Endothelial cell of umbilical vein (primary cell): ENCODE data around the gene ARID1B. TPM values are rescaled to one million over a fixed set of nuclear protein-coding genes. Genes with fewer than 3 reads are reported as not detected.

Experiments used
- BruUV-seq: library from RNA; stranded (reverse); fragments of 400-500 nt; replicated peaks from 2 replicates; lab custom pipeline; 2021; lab: Mats Ljungman, UMichigan
- CTCF ChIA-PET: fragments of 300-600, 350-600 bp; sonication (Branson Sonifier 250); formaldehyde crosslinking; loops from one replicate; lab custom pipeline; 2021; ENCODE audit warnings: antibody characterized with exemption, inconsistent platforms; lab: Charles Lee
- POLR2A ChIA-PET: fragments of 300-600, 350-600 bp; sonication (Branson Sonifier 250); formaldehyde crosslinking; loops from one replicate; lab custom pipeline; 2021; ENCODE audit warnings: antibody characterized with exemption, inconsistent platforms; lab: Charles Lee
- DNase-seq: peaks from one replicate; pipeline ENCODE4 v3.0.0-alpha.2; 2011; ENCODE audit warnings: low read depth, low spot score
- FAIRE-seq: peaks from 2 replicates; lab custom pipeline; 2011; peaks lifted over from hg19 to GRCh38; lab: Jason Lieb, UNC
- H2AFZ ChIP-seq: 2 replicates; pipeline ENCODE4 v1.6.0; 2012; ENCODE audit warnings: low read depth, low read length, control low read depth, inconsistent platforms
- H3K27ac ChIP-seq: 2 replicates; pipeline ENCODE4 v1.5.1; 2011; ENCODE audit warnings: low read depth, mild to moderate bottlenecking, control low read depth, low read length, moderate library complexity; ENCODE audit not compliant: insufficient read depth
- H3K27me3 ChIP-seq, 2 experiments: 2 replicates each; pipeline versions ENCODE4 v1.6.0 to v1.6.1; 2011; ENCODE audit warnings: low read length in 2 of 2, mixed read lengths in 1 of 2; ENCODE audit not compliant: control insufficient read depth in 2 of 2, insufficient read depth in 2 of 2
- H3K36me3 ChIP-seq, 2 experiments: 2 replicates in 1 of 2; 3 replicates in 1 of 2; pipeline ENCODE4 v1.5.1; 2011; ENCODE audit warnings: low read length in 2 of 2, mild to moderate bottlenecking in 1 of 2, moderate library complexity in 1 of 2; ENCODE audit not compliant: control insufficient read depth in 2 of 2, insufficient read depth in 2 of 2; ENCODE audit errors: extremely low read depth in 1 of 2
- H3K4me1 ChIP-seq: 3 replicates; pipeline ENCODE4 v1.5.1; 2011; ENCODE audit warnings: mild to moderate bottlenecking, low read length; ENCODE audit not compliant: control insufficient read depth, insufficient read depth; ENCODE audit errors: extremely low read depth
- H3K4me2 ChIP-seq: 2 replicates; pipeline ENCODE4 v1.6.1; 2011; ENCODE audit warnings: low read length, control low read depth, mixed read lengths; ENCODE audit not compliant: insufficient read depth
- H3K4me3 ChIP-seq, 3 experiments: fragments of 200-600 bp in 1 of 3; sonication (generic), shearing (Covaris generic) in 1 of 3; replicated peaks in 1 of 3; 2 replicates each; pipeline ENCODE4 v1.5.1; 2011 to 2016; ENCODE audit warnings: control low read depth in 3 of 3, low read length in 3 of 3, mild to moderate bottlenecking in 2 of 3, inconsistent platforms in 1 of 3, low read depth in 1 of 3, moderate library complexity in 1 of 3; ENCODE audit not compliant: insufficient read depth in 1 of 3
- H3K79me2 ChIP-seq: 2 replicates; pipeline ENCODE4 v1.6.0; 2012; ENCODE audit warnings: low read length, inconsistent platforms; ENCODE audit not compliant: control insufficient read depth, insufficient read depth
- H3K9ac ChIP-seq: replicated peaks from 2 replicates; pipeline ENCODE3; 2011; ENCODE audit warnings: low read length, control low read depth; ENCODE audit not compliant: insufficient read depth; ENCODE audit errors: extremely low read depth
- H3K9me1 ChIP-seq: replicated peaks from 3 replicates; pipeline ENCODE4 v1.6.0; 2011; ENCODE audit warnings: mild to moderate bottlenecking, low read length; ENCODE audit not compliant: control insufficient read depth, insufficient read depth; ENCODE audit errors: extremely low read depth
- H3K9me3 ChIP-seq: replicated peaks from 2 replicates; pipeline ENCODE4 v1.5.1; 2012; ENCODE audit warnings: low read length, inconsistent platforms; ENCODE audit not compliant: control insufficient read depth, insufficient read depth
- H4K20me1 ChIP-seq: replicated peaks from 2 replicates; pipeline ENCODE3; 2011; ENCODE audit warnings: mild to moderate bottlenecking, low read length; ENCODE audit not compliant: control insufficient read depth, insufficient read depth; ENCODE audit errors: extremely low read depth
- EZH2 ChIP-seq: IDR thresholded peaks from 2 replicates; pipeline ENCODE4 v1.6.1; 2012; ENCODE audit warnings: borderline replicate concordance, low read depth, mild to moderate bottlenecking, moderate library complexity, low read length, inconsistent platforms; ENCODE audit not compliant: severe bottlenecking
- FOS ChIP-seq: IDR thresholded peaks from 2 replicates; pipeline ENCODE4 v1.6.1; 2011; ENCODE audit warnings: mild to moderate bottlenecking, low read length, moderate library complexity, borderline replicate concordance; ENCODE audit not compliant: insufficient read depth
- GATA2 ChIP-seq: IDR thresholded peaks from 2 replicates; pipeline ENCODE4 v1.7.0; 2011; ENCODE audit warnings: low read depth, mild to moderate bottlenecking, moderate library complexity, mixed read lengths, low read length; ENCODE audit not compliant: insufficient read length, insufficient read depth
- JUN ChIP-seq: IDR thresholded peaks from 2 replicates; pipeline ENCODE4 v1.6.1; 2011; ENCODE audit warnings: borderline replicate concordance, low read depth; ENCODE audit not compliant: insufficient read length, insufficient read depth
- MAX ChIP-seq: IDR thresholded peaks from 2 replicates; pipeline ENCODE4 v1.6.1; 2011; ENCODE audit not compliant: insufficient read depth, insufficient read length
- MYC ChIP-seq: IDR thresholded peaks from one replicate; pipeline ENCODE4 v1.6.1; 2011; ENCODE audit warnings: mild to moderate bottlenecking, low read depth, low read length
- POLR2A ChIP-seq: IDR thresholded peaks from 2 replicates; pipeline ENCODE4 v1.6.1; 2012; ENCODE audit warnings: low read depth, mild to moderate bottlenecking, control low read depth, low read length
- POLR2AphosphoS5 ChIP-seq: IDR thresholded peaks from 2 replicates; pipeline ENCODE4 v1.6.1; 2012; ENCODE audit warnings: low read depth, mild to moderate bottlenecking, control low read depth, low read length, moderate library complexity; ENCODE audit not compliant: insufficient read depth
- dilution Hi-C: fragments of 300-500 bp; cut with MboI; formaldehyde crosslinking; loops from one replicate; pipeline ENCODE4 v1.15.0; 2019; ENCODE audit warnings: low sequenced_read_pairs; ENCODE audit not compliant: extremely low pct_ligation_motif_present
- intact Hi-C: fragments of 100-400 bp; cut with micrococcal nuclease; formaldehyde crosslinking; loops from one replicate; pipeline ENCODE4 v1.10.0; 2022
- polyA plus RNA-seq, 4 experiments: library from polyadenylated mRNA; depleted of rRNA in 3 of 4; stranded (reverse) in 3 of 4; unstranded in 1 of 4; fragments of >200 nt; gene quantifications; 2 replicates each; pipeline versions ENCODE4 v1.2.1 to v1.2.3, GENCODE V29; 2011 to 2012; ENCODE audit warnings: missing spikeins in 1 of 4
- total RNA-seq: library from RNA; stranded (reverse); gene quantifications from 2 replicates; pipeline ENCODE4 v1.2.3, GENCODE V29; 2021
- TF ChIP-seq, protein P1 (sequence below), 2 donors: IDR thresholded peaks; 1 replicate in 1 of 2; 2 replicates in 1 of 2; pipeline ENCODE4 v1.5.1; 2011; ENCODE audit warnings: low read length in 2 of 2, mild to moderate bottlenecking in 2 of 2, moderate library complexity in 2 of 2, control low read depth in 1 of 2, inconsistent platforms in 1 of 2, low read depth in 1 of 2; ENCODE audit not compliant: insufficient read depth in 1 of 2; ENCODE audit errors: extremely low read depth in 1 of 2

ARID1B gene
- total and polyA plus RNA-seq, 2 donors (not counting 3 experiments of a cell fraction or from before 2014, with no cell fraction given), result 21.8 to 89.5 TPM

GRCh38 chr6:156933201-156934068 is 156.3 kb downstream of the ARID1B start:
- dilution Hi-C loops, result no loop called here
- CTCF ChIA-PET, result interaction anchor here (1.3 to 2.2 kb wide), 2 partner anchors 9 to 10 kb away, joined by 3 to 13 read pairs; no protein-coding TSS in a partner anchor

More at GRCh38 chr6:156933201-156934068, 156.3 kb downstream of the ARID1B start:
- H3K27ac ChIP-seq, result no peak overlapping the region
- no peak for DNase-seq
- no peaks in the 10 kb centered on the region for H3K36me3 ChIP-seq
- H3K4me1 ChIP-seq, result no peaks in the 10 kb centered on the region
- no peaks in the 10 kb centered on the region for H3K27me3 ChIP-seq
- no peaks in the 10 kb centered on the region for H3K9me1 ChIP-seq
- no peak for FAIRE-seq
- POLR2A ChIA-PET, result no interaction called here
- H3K79me2 ChIP-seq, result peaks cover 34% of the 10 kb centered on the region
- no peak overlapping the region for H3K9ac ChIP-seq
- no peaks in the 10 kb centered on the region for H3K9me3 ChIP-seq
- no peak overlapping the region for H3K4me3 ChIP-seq
- H4K20me1 ChIP-seq, result peaks cover 5% of the 10 kb centered on the region
- TF ChIP-seq JUN (no peak), MYC (no peak), EZH2 (no peak), GATA2 (no peak), POLR2A (no peak), MAX (no peak), FOS (no peak), POLR2AphosphoS5 (no peak)
- TF ChIP-seq, protein P1, sequence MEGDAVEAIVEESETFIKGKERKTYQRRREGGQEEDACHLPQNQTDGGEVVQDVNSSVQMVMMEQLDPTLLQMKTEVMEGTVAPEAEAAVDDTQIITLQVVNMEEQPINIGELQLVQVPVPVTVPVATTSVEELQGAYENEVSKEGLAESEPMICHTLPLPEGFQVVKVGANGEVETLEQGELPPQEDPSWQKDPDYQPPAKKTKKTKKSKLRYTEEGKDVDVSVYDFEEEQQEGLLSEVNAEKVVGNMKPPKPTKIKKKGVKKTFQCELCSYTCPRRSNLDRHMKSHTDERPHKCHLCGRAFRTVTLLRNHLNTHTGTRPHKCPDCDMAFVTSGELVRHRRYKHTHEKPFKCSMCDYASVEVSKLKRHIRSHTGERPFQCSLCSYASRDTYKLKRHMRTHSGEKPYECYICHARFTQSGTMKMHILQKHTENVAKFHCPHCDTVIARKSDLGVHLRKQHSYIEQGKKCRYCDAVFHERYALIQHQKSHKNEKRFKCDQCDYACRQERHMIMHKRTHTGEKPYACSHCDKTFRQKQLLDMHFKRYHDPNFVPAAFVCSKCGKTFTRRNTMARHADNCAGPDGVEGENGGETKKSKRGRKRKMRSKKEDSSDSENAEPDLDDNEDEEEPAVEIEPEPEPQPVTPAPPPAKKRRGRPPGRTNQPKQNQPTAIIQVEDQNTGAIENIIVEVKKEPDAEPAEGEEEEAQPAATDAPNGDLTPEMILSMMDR (IDR thresholded peaks at IDR 0.05; ENCODE audit: extremely low read depth in 1 of 2, insufficient read depth in 1 of 2, low read depth in 1 of 2, low read length in 2 of 2), result no peak
- BruUV-seq, result no TSS peak
- intact Hi-C loops, result loop anchor here (5.0 kb wide), 2 partner anchors 371 to 1616 kb away; no protein-coding TSS in a partner anchor
- no peak overlapping the region for H3K4me2 ChIP-seq
- H2AFZ ChIP-seq, result no peak overlapping the region
